Motor neuron (in vitro differentiated cells): ENCODE results near the gene MMP17. TPM values are rescaled to one million over a fixed set of nuclear protein-coding genes. Genes with fewer than 3 reads are reported as not detected.

ENCODE experiments used
- ATAC-seq, 8 experiments: fragments of 200-7000 bp; cut with Tn5 transposase; replicated peaks in 6 of 8; 2 replicates each; pipeline ENCODE4 v1.8.0; 2021; ENCODE audit warnings: mild to moderate bottlenecking in 8 of 8, moderate library complexity in 8 of 8
- H3K27ac ChIP-seq, 2 donors: fragments of 250-450 bp; sonication (Bioruptor Pico); 2 replicates each; pipeline ENCODE4 v1.9.0; 2021; ENCODE audit warnings: antibody characterized with exemption in 2 of 2, mild to moderate bottlenecking in 2 of 2, moderate library complexity in 1 of 2
- H3K4me1 ChIP-seq, 2 donors: fragments of 250-450 bp; sonication (Bioruptor Pico); replicated peaks in 1 of 2; 2 replicates each; pipeline ENCODE4 v1.6.1; 2021; ENCODE audit warnings: antibody characterized with exemption in 2 of 2, mild to moderate bottlenecking in 2 of 2, moderate library complexity in 1 of 2
- H3K4me3 ChIP-seq, 5 donors: fragments of 250-450 bp; sonication (Bioruptor Pico); 2 replicates each; pipeline ENCODE4 v1.9.0; 2021; ENCODE audit warnings: antibody characterized with exemption in 5 of 5, mild to moderate bottlenecking in 5 of 5, moderate library complexity in 4 of 5
- WGBS, 10 experiments: fragments of 450-650 bp; shearing (Covaris generic); methylation state at CpG; one replicate each; pipeline ENCODE4 v1.0.0; 2022; 5-methylcytosine and 5-hydroxymethylcytosine counted together
- in situ Hi-C, 9 experiments: fragments of 400-800 bp; cut with MboI; loops; one replicate each; pipeline ENCODE4 v1.15.0; 2021; ENCODE audit warnings: low sequenced_read_pairs in 9 of 9, low pct_unique_long_range_greater_than_20kb in 2 of 9; ENCODE audit not compliant: unreplicated experiment in 9 of 9
- total RNA-seq, 8 experiments: library from RNA; unstranded; fragments of 300-600 nt; gene quantifications; 2 replicates each; pipeline versions ENCODE4 v1.2.3 to v1.2.4, GENCODE V29; 2022

MMP17 gene
- total RNA-seq, 8 experiments from 2014 or later, result 8.2 to 118 (median 15.3) TPM

- H3K4me1 ChIP-seq, result no peaks in the 10 kb centered on the region
- in situ Hi-C loops, result loop anchor here in 1 of 9 experiments (25.0 kb wide), 1 partner anchor 733 kb away; no protein-coding TSS in a partner anchor
- no peak overlapping the region for H3K27ac ChIP-seq
- H3K4me3 ChIP-seq, result no peak overlapping the region
- 80 to 100% (median 91%) methylated on average over 2 to 7 of the region's 29 CpGs; no CpG with 5 or more reads in 6 of the 10 experiments for WGBS, 10 experiments
- ATAC-seq, result no peak
These were observed 16.9 kb downstream of the MMP17 start for GRCh38 chr12:131845121-131845520.

GRCh38 chr12:131847456-131847855, 19.3 kb downstream of the MMP17 start:
- no peak for ATAC-seq
- Histone ChIP-seq H3K4me3 (no peak overlapping the region), H3K27ac (no peak overlapping the region), H3K4me1 (peaks cover 0 to 2% of the 10 kb centered on the region in 2 donors)
- in situ Hi-C loops, result loop anchor here in 1 of 9 experiments (25.0 kb wide), 1 partner anchor 735 kb away; no protein-coding TSS in a partner anchor
- WGBS, 10 experiments, result 100% methylated on average over 1 of the region's 10 CpGs; no CpG with 5 or more reads in 9 of the 10 experiments

GRCh38 chr12:131848753-131849152, 20.6 kb downstream of the MMP17 start:
- Histone ChIP-seq H3K4me3 (no peak overlapping the region), H3K4me1 (peaks cover 0 to 8% of the 10 kb centered on the region in 2 donors), H3K27ac (no peak overlapping the region)
- ATAC-seq, result no peak
- in situ Hi-C loops, result loop anchor here in 1 of 9 experiments (25.0 kb wide), 1 partner anchor 736 kb away; no protein-coding TSS in a partner anchor
- WGBS, 10 experiments, result 85 to 96% (median 93%) methylated on average over 6 to 11 of the region's 24 CpGs; no CpG with 5 or more reads in 6 of the 10 experiments

GRCh38 chr12:131849700-131850553, 21.7 kb downstream of the MMP17 start:
- no peak overlapping the region for H3K27ac ChIP-seq
- WGBS, 10 experiments, result 80 to 100% (median 100%) methylated on average over 1 to 4 of the region's 47 CpGs; no CpG with 5 or more reads in 7 of the 10 experiments
- H3K4me1 ChIP-seq, result peaks cover 0 to 8% of the 10 kb centered on the region in 2 donors
- ATAC-seq, result no peak
- H3K4me3 ChIP-seq, result no peak overlapping the region
- in situ Hi-C loops, result loop anchor here in 1 of 9 experiments (25.0 kb wide), 1 partner anchor 738 kb away; no protein-coding TSS in a partner anchor

GRCh38 chr12:131850856-131851559, 22.8 kb downstream of the MMP17 start:
- 91 to 100% (median 100%) methylated on average over 1 to 6 of the region's 41 CpGs; no CpG with 5 or more reads in 7 of the 10 experiments for WGBS, 10 experiments
- H3K4me3 ChIP-seq, result no peak overlapping the region
- in situ Hi-C loops, result no loop called here
- peak in 5 of 8 experiments; percentile 11 to 75 (median 14) for ATAC-seq
- H3K27ac ChIP-seq, result no peak overlapping the region
- H3K4me1 ChIP-seq, result peaks cover 5 to 13% of the 10 kb centered on the region in 2 donors

GRCh38 chr12:131851741-131852550, 23.8 kb downstream of the MMP17 start:
- Histone ChIP-seq H3K27ac (no peak overlapping the region), H3K4me3 (no peak overlapping the region), H3K4me1 (peaks cover 6 to 14% of the 10 kb centered on the region in 2 donors)
- 90% methylated on average over 7 of the region's 37 CpGs; no CpG with 5 or more reads in 9 of the 10 experiments for WGBS, 10 experiments
- in situ Hi-C loops, result no loop called here
- ATAC-seq, result peak in 3 of 8 experiments; percentile 3 to 16 (median 13)

- Histone ChIP-seq H3K27ac (no peak overlapping the region), H3K4me1 (peaks cover 6 to 14% of the 10 kb centered on the region in 2 donors), H3K4me3 (no peak overlapping the region)
- in situ Hi-C loops, result no loop called here
- 15 to 80% (median 60%) methylated on average over 1 to 8 of the region's 24 CpGs; no CpG with 5 or more reads in 5 of the 10 experiments for WGBS, 10 experiments
- peak; percentile 5 to 52 (median 39) for ATAC-seq
These were observed 24.5 kb downstream of the MMP17 start for GRCh38 chr12:131852551-131853299.

GRCh38 chr12:131853832-131854797, 25.9 kb downstream of the MMP17 start:
- Histone ChIP-seq H3K4me1 (peaks cover 6 to 14% of the 10 kb centered on the region in 2 donors), H3K4me3 (no peak overlapping the region), H3K27ac (no peak overlapping the region)
- ATAC-seq, result no peak
- WGBS, 10 experiments, result 73 to 97% (median 95%) methylated on average over 3 to 9 of the region's 35 CpGs; no CpG with 5 or more reads in 3 of the 10 experiments
- in situ Hi-C loops, result no loop called here

- in situ Hi-C loops, result no loop called here
- 39 to 80% (median 53%) methylated on average over 1 to 3 of the region's 16 CpGs; no CpG with 5 or more reads in 6 of the 10 experiments for WGBS, 10 experiments
- peaks cover 9 to 17% of the 10 kb centered on the region in 2 donors for H3K4me1 ChIP-seq
- no peak overlapping the region for H3K27ac ChIP-seq
- no peak for ATAC-seq
- no peak overlapping the region for H3K4me3 ChIP-seq
These were observed 26.8 kb downstream of the MMP17 start for GRCh38 chr12:131854861-131855476.

- peak in 1 of 8 experiments; percentile 5 for ATAC-seq
- 20 to 95% (median 41%) methylated on average over 1 to 10 of the region's 30 CpGs; no CpG with 5 or more reads in 5 of the 10 experiments for WGBS, 10 experiments
These were observed 27.4 kb downstream of the MMP17 start for GRCh38 chr12:131855521-131856142.

More at GRCh38 chr12:131855521-131856142, 27.4 kb downstream of the MMP17 start:
- no peak overlapping the region for H3K4me3 ChIP-seq
- peaks cover 15 to 21% of the 10 kb centered on the region in 2 donors for H3K4me1 ChIP-seq
- in situ Hi-C loops, result no loop called here
- no peak overlapping the region for H3K27ac ChIP-seq
